A673 (cell line): Measurements from ENCODE around the gene ZNF488. TPM values are rescaled to one million over a fixed set of nuclear protein-coding genes. Genes with fewer than 3 reads are reported as not detected.

Experiments
- BruUV-seq: library from RNA; stranded (reverse); fragments of 400-500 nt; replicated peaks from 2 replicates; lab custom pipeline; 2021; lab: Mats Ljungman, UMichigan
- CTCF ChIA-PET: fragments of 300-600 bp; sonication (Branson Sonifier 250); formaldehyde crosslinking; loops from one replicate; lab custom pipeline; 2022; ENCODE audit warnings: antibody characterized with exemption; lab: Charles Lee
- POLR2A ChIA-PET: fragments of 300-600 bp; sonication (Branson Sonifier 250); formaldehyde crosslinking; loops from one replicate; lab custom pipeline; 2022; ENCODE audit warnings: antibody characterized with exemption; ENCODE audit not compliant: low non-redundant PET; lab: Charles Lee
- DNase-seq: peaks from one replicate; pipeline ENCODE4 v3.0.0-alpha.2; 2015; ENCODE audit warnings: low spot score
- H3K27ac ChIP-seq: fragments of 200-600 bp; sonication (generic); 2 replicates; pipeline ENCODE4 v1.5.1; 2016; ENCODE audit warnings: mixed run types, low read depth, mild to moderate bottlenecking, mixed read lengths, antibody characterized with exemption, low read length; ENCODE audit not compliant: poor library complexity, severe bottlenecking
- H3K27me3 ChIP-seq: fragments of 200-600 bp; sonication (generic); replicated peaks from 2 replicates; pipeline ENCODE4 v1.6.1; 2017; ENCODE audit warnings: mixed run types, low read depth, mild to moderate bottlenecking, mixed read lengths, antibody characterized with exemption, low read length; ENCODE audit not compliant: insufficient read depth, poor library complexity
- H3K36me3 ChIP-seq: fragments of 200-600 bp; sonication (generic); 2 replicates; pipeline ENCODE4 v1.6.1; 2016; ENCODE audit warnings: mixed run types, mild to moderate bottlenecking, mixed read lengths, antibody characterized with exemption, low read length; ENCODE audit not compliant: insufficient read depth, poor library complexity, severe bottlenecking
- H3K4me1 ChIP-seq: fragments of 200-600 bp; sonication (generic); 2 replicates; pipeline ENCODE4 v1.6.1; 2017; ENCODE audit warnings: mixed run types, mild to moderate bottlenecking, mixed read lengths, antibody characterized with exemption, low read length; ENCODE audit not compliant: insufficient read depth, poor library complexity, severe bottlenecking
- H3K4me3 ChIP-seq: fragments of 200-600 bp; sonication (generic); 2 replicates; pipeline ENCODE4 v1.5.1; 2016; ENCODE audit warnings: low read depth, mixed run types, mild to moderate bottlenecking, mixed read lengths, low read length; ENCODE audit not compliant: poor library complexity, severe bottlenecking
- H3K9me3 ChIP-seq: fragments of 200-600 bp; sonication (generic); 2 replicates; pipeline ENCODE4 v1.6.1; 2016; ENCODE audit warnings: mixed run types, low read depth, mild to moderate bottlenecking, mixed read lengths, antibody characterized with exemption, low read length; ENCODE audit not compliant: poor library complexity, severe bottlenecking
- EZH2 ChIP-seq: fragments of 200-600 bp; sonication (generic); IDR thresholded peaks from 2 replicates; pipeline ENCODE4 v1.6.1; 2017; ENCODE audit warnings: borderline replicate concordance, low read depth, mild to moderate bottlenecking, mixed read lengths, antibody characterized with exemption, low read length; ENCODE audit not compliant: poor library complexity, severe bottlenecking
- intact Hi-C: fragments of 100-400 bp; cut with micrococcal nuclease; formaldehyde crosslinking; loops from one replicate; pipeline ENCODE4 v1.10.0; 2022; ENCODE audit not compliant: unreplicated experiment
- total RNA-seq: library from RNA; stranded (reverse); gene quantifications from 2 replicates; pipeline ENCODE4 v1.2.3, GENCODE V29; 2021
- TF ChIP-seq, protein P1 (sequence below): fragments of 300-800, 200-600 bp; sonication (generic); conservative IDR thresholded peaks from 2 replicates; pipeline ENCODE4 v1.5.1; 2017; ENCODE audit warnings: low read depth, mild to moderate bottlenecking, antibody characterized with exemption, low read length, moderate library complexity, mixed read lengths

The ZNF488 gene
- total RNA-seq, 1 experiment from 2014 or later = 0.09 TPM

DNA sequence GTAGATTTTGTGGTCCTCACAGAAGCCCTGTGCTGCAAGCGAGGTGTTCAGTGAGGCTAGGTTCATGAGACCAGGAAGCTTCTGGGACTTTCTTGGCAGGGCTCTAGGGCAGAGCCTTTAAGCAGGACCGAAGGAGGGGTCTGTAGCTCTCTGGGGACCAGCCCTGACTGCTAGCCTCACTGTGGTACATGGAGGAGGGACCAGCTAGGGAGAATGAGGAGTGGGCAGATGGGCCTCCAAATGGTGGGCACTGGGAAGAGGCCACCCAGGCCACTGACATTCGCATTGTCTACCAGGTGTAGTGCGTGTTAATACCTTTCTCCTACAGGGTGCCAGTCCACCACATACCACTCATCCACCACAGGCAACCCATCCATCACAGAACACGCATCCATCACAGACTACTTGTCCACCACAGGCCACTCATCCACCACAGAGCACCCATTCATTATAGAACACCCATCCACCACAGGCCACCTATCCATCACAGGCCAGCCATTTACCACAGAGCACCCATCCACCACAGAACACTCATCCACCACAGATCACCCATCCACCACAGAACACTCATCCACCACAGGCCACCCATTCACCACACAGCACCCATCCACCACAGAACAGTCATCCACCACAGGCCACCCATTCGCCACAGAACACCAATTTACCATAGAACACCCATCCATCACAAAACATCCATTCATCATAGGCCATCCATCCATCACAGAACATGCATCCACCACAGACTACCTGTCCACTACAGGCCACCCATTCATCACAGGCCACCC is 31.6 kb upstream of the ZNF488 start:
- H3K27me3 ChIP-seq = no peaks in the 10 kb centered on the region
- ChIA-PET POLR2A (no interaction called here), CTCF (no interaction called here)
- no peaks in the 10 kb centered on the region for H3K9me3 ChIP-seq
- intact Hi-C loops = no loop called here
- BruUV-seq = no TSS peak
- no peaks in the 10 kb centered on the region for H3K4me1 ChIP-seq
- no peak overlapping the region for H3K4me3 ChIP-seq
- no peaks in the 10 kb centered on the region for H3K36me3 ChIP-seq
- DNase-seq = no peak
- TF ChIP-seq EZH2 = no peak
- TF ChIP-seq, protein P1, sequence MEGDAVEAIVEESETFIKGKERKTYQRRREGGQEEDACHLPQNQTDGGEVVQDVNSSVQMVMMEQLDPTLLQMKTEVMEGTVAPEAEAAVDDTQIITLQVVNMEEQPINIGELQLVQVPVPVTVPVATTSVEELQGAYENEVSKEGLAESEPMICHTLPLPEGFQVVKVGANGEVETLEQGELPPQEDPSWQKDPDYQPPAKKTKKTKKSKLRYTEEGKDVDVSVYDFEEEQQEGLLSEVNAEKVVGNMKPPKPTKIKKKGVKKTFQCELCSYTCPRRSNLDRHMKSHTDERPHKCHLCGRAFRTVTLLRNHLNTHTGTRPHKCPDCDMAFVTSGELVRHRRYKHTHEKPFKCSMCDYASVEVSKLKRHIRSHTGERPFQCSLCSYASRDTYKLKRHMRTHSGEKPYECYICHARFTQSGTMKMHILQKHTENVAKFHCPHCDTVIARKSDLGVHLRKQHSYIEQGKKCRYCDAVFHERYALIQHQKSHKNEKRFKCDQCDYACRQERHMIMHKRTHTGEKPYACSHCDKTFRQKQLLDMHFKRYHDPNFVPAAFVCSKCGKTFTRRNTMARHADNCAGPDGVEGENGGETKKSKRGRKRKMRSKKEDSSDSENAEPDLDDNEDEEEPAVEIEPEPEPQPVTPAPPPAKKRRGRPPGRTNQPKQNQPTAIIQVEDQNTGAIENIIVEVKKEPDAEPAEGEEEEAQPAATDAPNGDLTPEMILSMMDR = no peak
- H3K27ac ChIP-seq = no peak overlapping the region

DNA sequence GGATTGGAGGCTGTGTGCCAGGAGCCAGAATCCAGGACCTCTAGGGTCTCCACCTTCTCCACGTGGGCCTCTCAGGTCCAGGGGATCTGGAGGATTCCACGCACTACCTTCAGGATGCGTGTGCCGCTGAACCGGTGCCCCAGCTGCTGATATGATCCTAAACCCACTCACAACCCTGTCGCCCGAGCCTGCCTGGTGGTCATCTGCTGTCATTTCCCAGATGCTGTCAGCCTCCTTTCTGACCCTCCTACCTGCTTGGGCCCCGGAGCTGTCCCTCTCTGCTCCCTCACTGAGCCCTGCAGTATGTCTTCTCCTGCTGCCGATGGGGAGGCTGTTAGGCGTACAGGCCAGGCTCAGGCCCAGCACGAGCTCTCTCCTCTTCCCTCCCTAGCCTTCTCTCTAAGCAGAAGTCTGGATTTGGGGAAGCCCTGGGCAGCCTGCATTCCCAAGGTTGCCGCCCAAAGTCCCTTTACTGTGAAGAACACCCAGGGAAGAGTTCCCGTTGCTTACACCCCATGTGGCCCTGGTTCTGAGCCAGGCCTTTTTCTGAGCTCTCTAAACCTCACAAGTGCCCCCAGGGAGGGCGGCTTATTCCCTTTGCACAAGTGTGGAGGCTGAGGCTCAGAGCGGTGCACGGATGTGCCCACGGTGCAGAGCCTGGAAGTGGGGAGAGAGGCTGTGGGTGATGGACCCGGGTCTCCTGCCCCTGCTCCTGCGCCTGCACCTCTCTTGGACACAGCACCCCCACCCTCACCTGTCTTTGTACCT is 30.8 kb upstream of the ZNF488 start:
- no peaks in the 10 kb centered on the region for H3K4me1 ChIP-seq
- H3K36me3 ChIP-seq = no peaks in the 10 kb centered on the region
- no peak overlapping the region for H3K27ac ChIP-seq
- intact Hi-C loops = no loop called here
- no peak for DNase-seq
- TF ChIP-seq EZH2 = no peak
- TF ChIP-seq, protein P1 = no peak
- ChIA-PET CTCF (no interaction called here), POLR2A (no interaction called here)
- no TSS peak for BruUV-seq
- no peaks in the 10 kb centered on the region for H3K9me3 ChIP-seq
- no peaks in the 10 kb centered on the region for H3K27me3 ChIP-seq
- no peak overlapping the region for H3K4me3 ChIP-seq

DNA sequence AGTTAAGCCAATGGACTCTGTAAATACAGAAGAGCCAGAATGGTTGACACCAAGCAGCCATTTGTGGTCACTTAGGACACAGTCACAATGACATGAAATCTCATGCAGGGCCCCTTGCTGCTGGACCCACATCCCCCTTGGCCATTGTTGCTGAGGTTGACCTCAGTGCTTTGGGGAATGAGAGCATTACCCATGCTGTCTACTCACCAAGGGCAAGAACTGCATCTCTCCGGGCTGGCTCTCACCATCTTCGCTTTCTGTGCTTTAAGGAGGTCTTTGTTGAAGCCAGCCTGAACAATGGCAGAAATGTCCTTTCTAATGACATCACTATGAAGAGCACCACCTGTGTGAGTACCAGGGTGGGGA is 30.1 kb upstream of the ZNF488 start:
- H3K9me3 ChIP-seq = no peaks in the 10 kb centered on the region
- POLR2A ChIA-PET = no interaction called here
- no TSS peak for BruUV-seq
- intact Hi-C loops = no loop called here
- no peak overlapping the region for H3K4me3 ChIP-seq
- TF ChIP-seq EZH2 = no peak
- TF ChIP-seq, protein P1 = no peak
- no peak for DNase-seq
- H3K36me3 ChIP-seq = no peaks in the 10 kb centered on the region
- no peaks in the 10 kb centered on the region for H3K27me3 ChIP-seq
- no peaks in the 10 kb centered on the region for H3K4me1 ChIP-seq
- no peak overlapping the region for H3K27ac ChIP-seq
- CTCF ChIA-PET = no interaction called here
